ENCODE data around the gene ADGRV1.

- TF ChIP-seq CTCF (conservative IDR thresholded peaks at IDR 0.05; ENCODE audit: low read length) (no peak), EZH2phosphoT487 (IDR thresholded peaks at IDR 0.05; ENCODE audit: borderline replicate concordance) (no peak)
These were observed 617.9 kb downstream of the ADGRV1 start for GRCh38 chr5:91176288-91177016.

Measured in Loucy (cell line).